DMS 273 (cell line): ENCODE measurements around the gene COL4A2.

Source experiments
- DNase-seq: peaks from one replicate; lab custom pipeline; 2025; ENCODE audit not compliant: unreplicated experiment; lab: John Stamatoyannopoulos, UW

COL4A2 gene

GRCh38 chr13:110338441-110339101, 31.5 kb downstream of the COL4A2 start:
- DNase-seq = no peak

GRCh38 chr13:110339263-110339662, 32.2 kb downstream of the COL4A2 start:
- DNase-seq = no peak

GRCh38 chr13:110339975-110340550, 33.0 kb downstream of the COL4A2 start:
- DNase-seq = no peak

GRCh38 chr13:110340812-110341444, 33.8 kb downstream of the COL4A2 start:
- DNase-seq = no peak

- no peak for DNase-seq
Measured at GRCh38 chr13:110341445-110342244, 34.6 kb downstream of the COL4A2 start.

GRCh38 chr13:110342474-110342873, 35.4 kb downstream of the COL4A2 start:
- DNase-seq = no peak

GRCh38 chr13:110343241-110343865, 36.3 kb downstream of the COL4A2 start:
- DNase-seq = no peak

- no peak for DNase-seq
Measured at GRCh38 chr13:110344320-110344719, 37.2 kb downstream of the COL4A2 start.

- DNase-seq = no peak
Measured at GRCh38 chr13:110345266-110345665, 38.2 kb downstream of the COL4A2 start.

GRCh38 chr13:110345701-110346100, 38.6 kb downstream of the COL4A2 start:
- DNase-seq = no peak

GRCh38 chr13:110346661-110347067, 39.6 kb downstream of the COL4A2 start:
- DNase-seq = no peak

- no peak for DNase-seq
Measured at GRCh38 chr13:110347088-110347487, 40.0 kb downstream of the COL4A2 start.

- DNase-seq = no peak
Measured at GRCh38 chr13:110347535-110348308, 40.6 kb downstream of the COL4A2 start.

- no peak for DNase-seq
Measured at GRCh38 chr13:110348309-110349105, 41.4 kb downstream of the COL4A2 start.

- DNase-seq = no peak
Measured at GRCh38 chr13:110349239-110349638, 42.2 kb downstream of the COL4A2 start.

GRCh38 chr13:110350049-110350448, 43.0 kb downstream of the COL4A2 start:
- no peak for DNase-seq

- DNase-seq = no peak
Measured at GRCh38 chr13:110350509-110350908, 43.4 kb downstream of the COL4A2 start.

GRCh38 chr13:110351636-110352420, 44.7 kb downstream of the COL4A2 start:
- no peak for DNase-seq

GRCh38 chr13:110352735-110353134, 45.7 kb downstream of the COL4A2 start:
- DNase-seq = peak; percentile 1
